HG02759 (cell line): Measurements from ENCODE around the gene CHAC2.
"Not testable (repeated sequence)": the region's sequence is repeated elsewhere in the genome, so short reads cannot be mapped to it uniquely, and the experiment has no call there.

Experiments used
- ATAC-seq: cut with Tn5 transposase; IDR thresholded peaks from one replicate; pipeline ENCODE4 v1.9.1; 2021; ENCODE audit warnings: mild to moderate bottlenecking, moderate library complexity; ENCODE audit not compliant: unreplicated experiment

CHAC2 gene

GRCh38 chr2:53767405-53768241, at the start of gene CHAC2:
Gene CHAC2, plus strand, starts transcription at chr2:53767804. Its CDS starts 83 bp downstream, at chr2:53767887.
- peak; percentile 95 for ATAC-seq

DNA sequence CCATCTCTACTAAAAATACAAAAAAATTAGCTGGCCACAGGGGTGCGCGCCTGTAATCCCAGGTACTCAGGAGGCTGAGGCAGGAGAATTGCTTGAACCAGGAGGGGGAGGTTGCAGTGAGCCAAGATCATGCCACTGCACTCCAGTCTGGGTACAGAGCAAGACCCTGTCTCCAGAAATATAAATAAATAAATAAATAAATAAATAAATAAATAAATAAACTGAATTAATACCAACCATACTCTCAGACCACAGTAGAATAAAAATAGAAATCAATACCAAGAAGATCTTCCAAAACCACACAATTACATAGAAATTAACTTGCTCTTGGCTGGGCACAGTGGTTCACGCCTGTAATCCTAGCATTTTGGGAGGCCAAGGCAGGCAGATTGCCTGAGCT, 46.7 kb upstream of the CHAC2 start:
- ATAC-seq: not testable (repeated sequence)

DNA sequence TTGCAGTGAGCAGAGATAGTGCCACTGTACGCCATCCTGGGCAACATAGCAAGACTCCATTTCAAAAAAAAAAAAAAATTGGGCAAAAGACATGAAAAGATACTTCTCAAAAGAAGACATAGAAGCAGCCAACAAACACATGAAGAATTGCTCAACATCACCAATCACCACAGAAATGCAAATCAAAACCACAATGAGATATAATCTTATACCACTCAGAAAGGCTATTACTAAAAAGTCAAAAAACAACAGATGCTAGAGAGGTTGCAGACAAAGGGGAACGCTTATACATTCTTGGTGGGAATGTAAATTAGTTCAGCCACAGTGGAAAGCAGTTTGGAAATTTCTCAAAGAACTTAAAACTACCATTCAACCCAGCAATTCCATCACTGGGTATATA, 43.1 kb upstream of the CHAC2 start:
- no peak for ATAC-seq

GRCh38 chr2:53725662-53726061, 41.9 kb upstream of the CHAC2 start:
- ATAC-seq: no peak

GRCh38 chr2:53727921-53728320, 39.7 kb upstream of the CHAC2 start:
- no peak for ATAC-seq

DNA sequence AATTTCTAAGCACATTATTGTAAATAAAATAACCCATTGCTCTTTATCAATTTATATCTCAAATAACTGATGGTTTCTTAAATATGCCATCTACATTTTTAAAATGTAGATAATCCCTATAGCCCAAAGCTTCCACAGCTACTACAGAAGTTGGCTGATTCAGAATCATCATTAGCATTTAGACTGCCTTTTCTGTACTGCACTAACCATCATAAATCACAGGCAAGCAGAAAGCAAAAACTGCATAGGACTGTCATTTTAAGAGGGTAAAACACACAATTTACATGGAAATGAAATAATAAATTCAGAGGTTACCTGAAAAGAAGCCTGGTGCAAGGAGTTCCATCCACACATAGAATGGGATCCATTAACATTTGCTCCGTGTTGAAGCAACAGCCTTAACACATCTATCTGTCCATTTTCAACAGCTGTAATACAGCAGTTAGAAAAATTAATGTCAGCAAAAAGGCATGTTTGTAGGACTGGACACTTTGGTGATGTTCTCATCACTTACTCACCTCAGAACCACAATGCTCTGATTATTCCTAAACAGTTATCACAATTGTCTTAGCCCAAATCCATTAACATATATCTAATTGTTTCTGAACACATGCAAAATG, 38.4 kb upstream of the CHAC2 start:
- no peak for ATAC-seq

- ATAC-seq: no peak
Observed at GRCh38 chr2:53737091-53737490, 30.5 kb upstream of the CHAC2 start.

- ATAC-seq: no peak
Observed at GRCh38 chr2:53739032-53739431, 28.6 kb upstream of the CHAC2 start.

GRCh38 chr2:53740170-53740569, 27.4 kb upstream of the CHAC2 start:
- no peak for ATAC-seq

- no peak for ATAC-seq
Observed at GRCh38 chr2:53744395-53745065, 23.1 kb upstream of the CHAC2 start.

DNA sequence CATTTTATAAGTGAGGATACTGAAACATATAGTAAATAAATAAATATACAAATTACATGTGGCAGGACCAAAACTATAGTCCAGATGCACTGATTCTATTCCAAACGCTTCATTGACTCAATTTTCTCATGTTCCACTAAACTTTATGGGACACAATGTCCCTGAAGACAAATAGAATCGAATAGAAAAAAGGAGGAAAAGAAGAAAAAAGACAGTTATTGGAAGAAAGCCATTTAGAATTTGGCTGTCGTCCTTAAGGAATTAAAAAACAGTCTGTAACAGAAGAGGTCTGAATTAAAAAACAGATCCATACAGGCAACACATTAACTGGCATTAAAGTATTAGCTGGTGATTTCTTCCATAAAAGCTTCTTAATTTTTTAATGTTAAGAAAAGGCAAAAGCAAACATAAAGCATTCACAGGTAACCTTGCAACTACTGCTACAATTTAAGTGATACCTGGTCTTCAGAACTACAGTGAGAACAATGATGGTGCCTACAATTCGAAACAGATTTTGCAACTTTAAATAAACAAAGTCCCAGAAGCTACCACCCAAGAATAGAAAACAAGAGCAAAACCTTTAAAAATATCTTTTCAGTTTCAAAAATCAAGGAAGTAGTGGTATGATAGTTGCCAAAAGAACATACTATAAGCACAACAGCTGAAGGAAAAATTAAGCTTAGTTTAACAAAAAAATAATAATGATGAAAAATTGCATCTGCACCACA, 17.4 kb upstream of the CHAC2 start:
- ATAC-seq: no peak

DNA sequence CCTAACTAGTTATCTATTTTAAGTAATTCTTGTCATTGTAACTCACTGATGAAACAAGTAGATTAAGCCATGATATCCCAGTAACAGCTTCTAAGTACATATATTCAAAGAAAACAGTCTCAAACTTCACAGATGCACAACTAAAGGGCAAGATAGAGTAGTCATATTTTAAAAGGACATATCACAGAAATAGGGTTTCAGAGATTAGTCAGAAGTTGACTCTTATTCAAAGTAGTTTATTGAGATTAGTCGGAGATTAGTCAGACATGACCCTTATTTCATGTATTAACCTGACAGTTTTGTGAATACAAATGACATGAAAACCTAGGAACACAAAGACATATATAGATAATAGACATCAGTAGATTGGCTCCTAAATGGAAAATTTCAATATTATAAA, 15.9 kb upstream of the CHAC2 start:
- peak; percentile 88 for ATAC-seq

DNA sequence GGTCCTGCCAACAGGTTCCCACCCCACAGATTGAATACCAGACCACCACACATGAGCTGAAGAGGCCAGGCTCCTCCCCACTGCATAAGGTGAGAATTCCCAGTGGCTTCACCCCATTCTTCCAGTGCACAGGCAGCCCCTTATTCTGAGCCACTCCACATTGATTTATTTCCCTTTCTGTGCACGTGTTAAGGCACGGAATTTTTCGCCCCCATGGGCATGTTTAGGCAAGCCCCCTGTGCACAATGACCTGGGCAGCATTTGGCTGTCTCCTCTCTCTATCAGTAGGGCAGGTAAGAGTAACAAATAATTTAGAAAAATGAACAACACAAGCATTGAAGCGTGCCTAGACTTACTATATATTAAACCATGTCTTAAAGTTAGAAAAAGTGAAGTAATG, 15.2 kb upstream of the CHAC2 start:
- ATAC-seq: no peak

- ATAC-seq: no peak
Observed at GRCh38 chr2:53753041-53753440, 14.6 kb upstream of the CHAC2 start.

DNA sequence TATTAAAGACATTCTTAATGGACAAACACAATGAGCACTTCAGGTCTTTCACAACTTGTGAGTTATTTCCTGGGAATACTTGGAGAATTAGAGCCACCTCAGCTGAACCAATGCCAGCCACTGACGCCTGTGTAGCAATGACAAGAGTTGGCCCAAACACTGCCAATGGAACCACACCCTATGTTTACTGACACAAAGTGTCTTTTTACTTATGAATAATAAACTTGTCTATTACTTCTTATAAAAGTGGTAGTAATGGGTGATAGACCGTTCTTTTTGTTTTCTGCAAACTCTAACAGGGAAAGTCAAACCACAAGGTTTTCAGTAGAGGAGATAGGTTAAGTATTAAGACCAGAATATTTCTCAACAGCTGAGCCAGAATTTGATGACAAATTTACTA, 12.5 kb upstream of the CHAC2 start:
- no peak for ATAC-seq

DNA sequence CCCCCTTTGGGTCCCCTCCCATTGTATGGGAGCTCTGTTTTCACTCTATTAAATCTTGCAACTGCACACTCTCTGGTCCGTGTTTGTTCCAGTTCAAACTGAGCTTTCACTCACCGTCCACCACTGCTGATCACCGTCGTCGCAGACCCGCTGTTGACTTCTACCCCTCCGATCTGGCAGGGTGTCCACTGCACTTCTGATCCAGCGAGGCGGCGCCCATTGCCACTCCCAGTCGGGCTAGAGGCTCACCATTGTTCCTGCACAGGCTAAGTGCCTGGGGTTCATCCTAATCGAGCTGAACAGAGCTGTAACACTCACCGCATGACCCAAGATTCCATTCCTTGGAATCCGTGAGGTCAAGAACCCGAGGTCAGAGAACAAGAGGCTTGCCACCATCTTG, 11.0 kb upstream of the CHAC2 start:
- ATAC-seq: no peak

DNA sequence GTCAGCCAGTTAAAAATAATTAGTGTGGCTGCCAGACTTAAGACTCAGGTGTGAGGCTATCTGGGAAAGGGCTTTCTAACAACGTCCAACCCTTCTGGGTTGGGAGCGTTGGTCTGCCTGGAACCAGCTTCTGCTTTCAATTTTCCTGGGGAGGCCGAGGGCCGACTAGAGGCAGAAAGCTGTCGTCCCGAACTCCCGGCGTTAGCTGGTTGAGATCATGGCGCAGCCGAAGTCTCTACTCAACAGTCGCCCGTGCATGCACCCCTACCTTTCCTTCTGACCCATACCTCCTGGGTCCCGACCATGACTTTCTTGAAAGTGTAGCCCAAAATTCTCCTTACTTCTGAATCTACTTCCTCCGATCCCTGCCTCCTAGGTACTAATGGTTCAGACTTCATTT, 10.4 kb upstream of the CHAC2 start:
- not testable (repeated sequence) for ATAC-seq

DNA sequence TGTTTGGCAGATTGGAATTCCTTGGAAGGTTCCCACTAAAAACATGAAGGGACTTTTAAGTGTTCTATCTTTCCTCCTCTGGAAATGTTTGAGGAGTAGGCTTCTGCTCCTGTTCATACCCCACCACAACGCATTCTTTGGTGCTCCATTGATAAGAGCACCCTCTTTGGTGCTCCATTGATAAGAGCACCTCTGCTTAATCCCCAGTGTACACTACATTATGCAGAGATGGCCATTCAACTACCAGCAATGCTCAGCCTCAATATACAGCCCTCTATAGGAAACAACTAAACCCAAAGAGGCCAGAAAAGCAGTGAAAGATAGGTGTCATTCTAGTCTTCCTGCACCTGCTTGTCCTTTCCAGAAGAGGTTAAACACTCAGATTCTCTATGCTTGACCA, 1.8 kb upstream of the CHAC2 start:
- no peak for ATAC-seq

DNA sequence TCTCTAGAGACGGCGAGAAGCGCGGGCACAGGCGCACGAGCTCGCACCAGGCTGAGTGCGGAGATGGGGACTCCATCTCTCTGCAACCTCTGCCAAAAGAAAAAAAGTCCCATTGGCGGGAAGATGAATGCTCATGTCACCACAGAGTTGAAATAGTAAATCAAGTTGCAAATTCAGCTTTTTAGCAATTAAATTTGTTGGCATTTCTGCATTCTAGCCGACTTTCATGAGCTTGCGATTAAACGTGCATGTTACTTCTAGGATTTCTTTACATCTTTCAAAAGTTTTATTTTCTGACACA, 588 bp downstream of the CHAC2 start:
- peak; percentile 53 for ATAC-seq

DNA sequence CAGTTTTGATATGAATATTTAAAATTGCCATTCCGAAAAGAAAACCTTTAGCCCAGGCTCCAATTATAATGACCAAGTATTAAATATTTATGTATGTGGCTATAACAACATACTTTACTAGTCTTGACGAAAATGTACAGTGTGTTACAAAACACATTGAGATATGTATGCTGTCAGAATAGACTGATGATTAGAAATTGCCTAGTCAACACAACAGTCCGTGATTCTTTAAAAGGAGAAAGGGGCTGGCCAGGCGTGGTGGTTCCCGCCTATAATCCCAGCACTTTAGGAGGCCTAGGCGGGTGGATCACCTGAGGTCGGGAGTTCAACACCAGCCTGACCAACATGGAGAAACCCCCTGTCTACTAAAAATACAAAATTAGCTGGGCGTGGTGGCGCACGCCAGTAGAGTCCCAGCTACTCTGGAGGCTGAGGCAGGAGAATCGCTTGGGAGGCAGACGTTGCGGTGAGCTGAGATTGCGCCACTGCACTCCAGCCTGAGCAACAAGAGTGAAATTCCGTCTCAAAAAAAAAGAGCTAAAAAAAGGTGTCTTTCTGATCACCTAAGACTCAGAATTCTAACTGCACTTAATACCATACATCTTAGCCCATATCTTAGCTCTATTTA, 1.8 kb downstream of the CHAC2 start:
- no peak for ATAC-seq

DNA sequence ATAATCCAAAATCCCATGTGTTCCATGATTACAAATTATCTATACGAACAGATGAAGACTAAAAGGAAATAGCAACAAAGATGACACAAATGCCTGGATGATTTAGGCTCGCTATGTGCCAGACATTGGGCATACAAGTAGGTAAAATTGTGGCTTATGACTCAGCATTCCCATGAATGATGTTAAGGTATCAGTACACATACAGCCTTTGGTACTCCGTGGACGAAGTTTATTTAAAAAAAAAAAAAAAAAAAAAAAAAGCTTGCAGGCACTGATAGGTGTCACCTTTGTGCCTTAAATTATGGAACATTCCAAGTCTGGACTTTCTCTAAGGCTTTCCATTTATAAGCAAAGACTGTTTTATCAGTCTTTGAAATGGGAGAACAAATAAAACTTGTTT, 2.7 kb downstream of the CHAC2 start:
- ATAC-seq: no peak
